Fibroblast of villous mesenchyme (primary cell): ENCODE data around the gene SLC38A1. TPM values are rescaled to one million over a fixed set of nuclear protein-coding genes. Genes with fewer than 3 reads are reported as not detected.

ENCODE experiments used
- DNase-seq: peaks from one replicate; pipeline ENCODE4 v3.0.0-alpha.2; 2010; ENCODE audit warnings: low read depth
- H3K4me3 ChIP-seq: 2 replicates; pipeline ENCODE4 v1.5.1; 2011; ENCODE audit warnings: low read depth, mild to moderate bottlenecking, low read length
- CTCF ChIP-seq: IDR thresholded peaks from 2 replicates; pipeline ENCODE4 v1.5.1; 2012; ENCODE audit warnings: low read depth, mild to moderate bottlenecking, low read length; ENCODE audit not compliant: insufficient read depth
- total RNA-seq: library from RNA; depleted of rRNA; stranded (reverse); fragments of >200 nt; gene quantifications from 2 replicates; pipeline ENCODE4 v1.2.3, GENCODE V29; 2012

The SLC38A1 gene
- total RNA-seq, 1 donor = 149 TPM

DNA sequence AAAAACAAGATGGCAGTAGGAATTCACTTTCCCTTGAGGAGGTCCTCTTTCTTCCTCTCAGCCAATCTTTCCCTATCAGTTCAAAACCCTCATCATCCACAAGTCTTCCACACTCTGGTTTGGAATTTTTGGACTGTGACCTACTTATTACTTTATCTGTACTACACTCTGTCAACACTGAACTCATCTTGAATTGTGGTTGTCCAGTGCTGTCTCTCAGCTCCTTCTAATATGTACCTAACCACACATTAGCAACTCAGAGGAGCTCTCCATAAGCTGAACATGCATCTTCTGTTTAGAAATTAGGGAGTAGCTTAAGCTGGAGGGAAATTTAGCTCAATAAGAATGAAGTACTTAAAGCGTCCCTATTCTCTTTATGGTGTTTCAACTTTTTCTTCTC is 34.8 kb downstream of the SLC38A1 start:
- no peak for TF ChIP-seq CTCF
- H3K4me3 ChIP-seq = no peak overlapping the region
- no peak for DNase-seq

DNA sequence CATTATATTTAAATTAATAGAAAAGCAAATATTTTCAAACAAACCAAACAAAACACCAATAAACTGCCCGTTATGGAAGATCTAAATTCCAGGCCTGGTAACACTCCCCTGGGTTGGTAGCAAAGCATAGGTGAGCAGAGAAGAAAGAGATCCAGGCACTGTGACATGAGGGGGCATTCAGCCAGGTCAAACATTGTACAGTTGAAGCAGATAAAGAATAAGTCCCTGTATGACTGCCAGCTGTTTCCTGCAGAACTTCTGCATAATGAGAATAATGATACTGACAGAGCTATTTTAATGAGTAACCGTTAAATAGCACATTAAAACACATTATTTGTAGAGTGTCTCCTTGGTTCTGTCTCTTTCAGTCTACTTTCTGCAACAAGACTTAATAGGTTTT is 35.4 kb downstream of the SLC38A1 start:
- TF ChIP-seq CTCF = no peak

DNA sequence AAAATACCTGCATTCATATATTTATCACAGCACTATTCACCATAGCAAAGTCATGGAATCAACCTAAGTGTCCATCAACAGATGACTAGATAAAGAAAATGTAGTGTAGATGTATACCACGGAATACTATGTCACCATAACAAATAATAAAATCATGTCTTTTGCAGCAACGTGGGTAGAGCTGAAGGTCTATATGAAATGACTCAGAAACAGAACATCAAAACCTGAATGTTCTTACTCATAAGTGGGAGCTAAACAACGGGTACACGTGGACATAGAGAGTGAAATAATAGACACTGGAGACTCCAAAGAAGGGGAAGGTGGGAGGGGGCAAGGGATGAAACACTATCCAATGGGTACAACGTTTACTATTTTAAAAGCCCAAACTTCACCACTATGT is 37.9 kb downstream of the SLC38A1 start:
- no peak for DNase-seq
- no peak for TF ChIP-seq CTCF
- H3K4me3 ChIP-seq = no peak overlapping the region

More for the DNA sequence above, 35.4 kb downstream of the SLC38A1 start:
- DNase-seq = no peak
- H3K4me3 ChIP-seq = no peak overlapping the region

DNA sequence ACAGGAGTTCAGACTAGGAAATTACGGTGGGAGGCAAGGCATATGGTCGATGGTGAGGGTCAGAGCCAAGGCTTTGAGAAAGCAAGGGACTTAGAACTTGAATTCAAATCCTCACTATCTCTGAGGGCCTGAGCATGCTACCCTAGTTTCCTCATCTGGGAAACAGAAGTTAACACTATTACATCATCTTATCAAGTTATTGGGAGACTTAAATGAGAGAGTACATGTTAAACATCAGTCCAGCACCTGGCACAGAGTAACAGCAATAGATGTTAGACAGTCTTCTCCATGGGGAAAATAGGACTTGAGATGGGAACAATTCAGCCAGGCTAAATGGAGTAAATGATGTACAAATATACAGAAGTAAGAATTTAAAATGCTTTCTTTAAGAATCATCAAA is 38.5 kb downstream of the SLC38A1 start:
- TF ChIP-seq CTCF = no peak
- DNase-seq = no peak
- no peak overlapping the region for H3K4me3 ChIP-seq

- no peak for DNase-seq
- no peak overlapping the region for H3K4me3 ChIP-seq
- TF ChIP-seq CTCF = no peak
Measured at GRCh38 chr12:46227616-46228015, 41.2 kb downstream of the SLC38A1 start.

DNA sequence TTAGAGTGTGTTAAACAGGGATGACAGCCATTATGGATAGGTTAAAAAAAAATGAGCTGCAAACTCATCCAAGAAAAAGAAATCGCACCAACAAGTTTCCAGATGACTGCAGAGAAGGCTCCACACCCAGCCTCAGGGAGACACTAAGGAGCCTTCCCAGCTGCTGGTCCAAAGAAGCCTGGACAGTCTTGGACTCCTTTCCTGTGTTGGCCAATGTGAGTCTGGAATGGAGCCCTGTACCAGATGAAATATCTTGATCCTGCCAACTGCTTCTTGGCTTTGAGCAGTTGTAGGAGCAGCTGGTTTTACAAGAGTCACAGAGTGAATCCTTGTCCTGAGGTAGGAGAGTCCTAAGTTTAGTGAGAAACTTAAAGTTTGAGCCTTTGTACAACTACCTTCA is 44.5 kb downstream of the SLC38A1 start:
- no peak overlapping the region for H3K4me3 ChIP-seq
- TF ChIP-seq CTCF = no peak
- DNase-seq = no peak

GRCh38 chr12:46223047-46223446 is 45.8 kb downstream of the SLC38A1 start:
- H3K4me3 ChIP-seq = no peak overlapping the region
- DNase-seq = no peak
- no peak for TF ChIP-seq CTCF
